Measurements from ENCODE around the gene RASA3.

RASA3 gene

DNA sequence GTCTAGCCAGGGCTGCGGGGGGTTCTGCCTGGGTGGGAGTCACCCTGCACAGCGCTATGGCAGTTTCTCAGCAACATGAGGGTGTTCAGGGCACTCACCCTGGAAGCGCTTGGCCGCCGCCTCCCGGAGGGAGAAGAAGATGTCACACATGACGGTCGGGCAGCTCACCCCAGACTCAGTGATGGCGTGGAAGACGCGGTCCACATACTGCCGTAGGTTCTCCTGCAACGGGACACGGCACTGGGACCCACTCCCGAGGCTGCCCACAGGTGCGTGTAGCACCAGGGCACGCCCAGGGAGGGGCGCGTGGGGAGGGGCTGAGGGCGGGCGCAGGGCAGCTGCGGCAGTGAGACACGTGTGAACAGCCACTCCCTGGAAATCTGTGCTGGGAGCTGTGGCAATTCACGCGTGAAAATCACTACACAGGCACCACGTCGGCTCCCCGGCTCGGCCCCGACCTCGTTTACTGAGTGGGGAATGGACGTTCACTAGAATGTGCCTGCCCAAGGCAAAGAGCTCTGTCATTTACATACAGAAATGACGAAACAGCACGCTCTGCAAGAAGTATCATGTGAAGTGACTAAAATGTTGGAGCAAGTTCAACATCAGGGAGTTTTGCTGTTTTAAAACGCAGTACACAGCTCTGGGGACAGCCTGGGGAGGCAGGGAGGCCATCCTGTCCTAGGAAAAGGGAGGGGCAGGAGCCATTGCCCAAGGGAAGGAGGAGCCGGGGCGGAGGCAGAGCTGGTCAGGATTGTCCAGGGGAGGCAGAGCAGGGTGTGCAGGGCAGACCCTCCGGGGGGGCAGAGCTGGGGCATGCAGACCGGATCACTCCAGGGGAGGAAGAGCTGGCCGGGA, 117.1 kb downstream of the RASA3 start:
- DNase-seq (ENCODE audit: extremely low read depth, low read depth) = no peak

DNA sequence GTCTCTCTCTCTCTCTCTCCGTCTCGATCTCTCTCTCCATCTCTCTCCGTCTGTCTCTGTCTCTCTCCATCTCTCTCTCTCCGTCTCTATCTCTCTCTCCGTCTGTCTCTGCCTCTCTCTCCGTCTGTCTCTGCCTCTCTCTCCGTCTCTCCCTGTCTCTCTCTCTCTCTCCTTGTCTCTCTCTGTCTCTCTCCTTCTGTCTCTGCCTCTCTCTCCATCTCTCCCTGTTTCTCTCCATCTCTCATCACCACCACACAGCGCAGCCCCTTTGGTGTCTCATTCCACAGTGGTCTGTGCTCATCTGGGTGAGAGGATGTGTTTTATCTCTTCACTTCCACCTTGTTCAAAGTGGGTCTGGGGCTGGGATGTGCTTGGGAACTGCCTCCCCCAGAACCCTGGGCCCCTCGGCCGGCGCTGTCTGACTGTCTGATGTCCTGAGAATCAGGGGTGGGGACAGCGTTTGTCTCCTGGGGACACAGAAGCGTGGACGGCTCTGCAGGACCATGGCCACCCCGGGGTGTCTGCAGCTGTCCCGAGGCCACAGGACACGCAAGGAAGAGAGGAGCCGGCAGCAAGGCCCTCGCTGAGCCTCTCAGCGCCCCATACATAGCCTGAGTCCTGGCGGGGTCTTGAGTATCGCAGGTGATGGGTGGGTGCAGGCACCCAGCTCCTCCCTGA, 118.3 kb downstream of the RASA3 start:
- DNase-seq (ENCODE audit: extremely low read depth, low read depth) = no peak
- H3K4me3 ChIP-seq (replicated peaks; ENCODE audit: low read depth, low read length) = no peak overlapping the region
- TF ChIP-seq, protein P1, sequence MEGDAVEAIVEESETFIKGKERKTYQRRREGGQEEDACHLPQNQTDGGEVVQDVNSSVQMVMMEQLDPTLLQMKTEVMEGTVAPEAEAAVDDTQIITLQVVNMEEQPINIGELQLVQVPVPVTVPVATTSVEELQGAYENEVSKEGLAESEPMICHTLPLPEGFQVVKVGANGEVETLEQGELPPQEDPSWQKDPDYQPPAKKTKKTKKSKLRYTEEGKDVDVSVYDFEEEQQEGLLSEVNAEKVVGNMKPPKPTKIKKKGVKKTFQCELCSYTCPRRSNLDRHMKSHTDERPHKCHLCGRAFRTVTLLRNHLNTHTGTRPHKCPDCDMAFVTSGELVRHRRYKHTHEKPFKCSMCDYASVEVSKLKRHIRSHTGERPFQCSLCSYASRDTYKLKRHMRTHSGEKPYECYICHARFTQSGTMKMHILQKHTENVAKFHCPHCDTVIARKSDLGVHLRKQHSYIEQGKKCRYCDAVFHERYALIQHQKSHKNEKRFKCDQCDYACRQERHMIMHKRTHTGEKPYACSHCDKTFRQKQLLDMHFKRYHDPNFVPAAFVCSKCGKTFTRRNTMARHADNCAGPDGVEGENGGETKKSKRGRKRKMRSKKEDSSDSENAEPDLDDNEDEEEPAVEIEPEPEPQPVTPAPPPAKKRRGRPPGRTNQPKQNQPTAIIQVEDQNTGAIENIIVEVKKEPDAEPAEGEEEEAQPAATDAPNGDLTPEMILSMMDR (IDR thresholded peaks at IDR 0.05; ENCODE audit: low read depth, low read length, missing control alignments) = no peak

More for the DNA sequence above, 117.1 kb downstream of the RASA3 start:
- no peak overlapping the region for H3K4me3 ChIP-seq (replicated peaks; ENCODE audit: low read depth, low read length)
- TF ChIP-seq, protein P1 (IDR thresholded peaks at IDR 0.05; ENCODE audit: low read depth, low read length, missing control alignments) = no peak

DNA sequence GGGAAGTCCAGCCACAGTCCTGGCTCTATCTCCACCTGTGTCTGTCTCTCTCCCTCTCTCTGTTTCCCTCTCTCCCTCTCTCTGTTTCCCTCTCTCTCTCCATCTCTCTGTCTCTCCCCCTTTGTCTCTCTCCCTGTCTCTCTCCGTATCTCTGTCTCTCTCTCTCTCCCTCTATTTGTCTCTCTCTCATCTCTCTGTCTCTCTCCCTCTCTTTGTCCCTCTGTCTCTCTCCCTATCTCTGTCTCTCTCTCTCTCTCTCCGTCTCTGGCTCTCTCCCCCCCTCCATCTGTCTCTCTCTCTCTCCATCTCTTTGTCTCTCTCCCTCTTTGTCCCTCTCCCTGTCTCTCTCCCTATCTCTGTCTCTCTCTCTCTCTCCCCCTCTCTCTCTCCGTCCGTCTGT, 119.1 kb downstream of the RASA3 start:
- H3K4me3 ChIP-seq (replicated peaks; ENCODE audit: low read depth, low read length) = no peak overlapping the region
- TF ChIP-seq, protein P1 (IDR thresholded peaks at IDR 0.05; ENCODE audit: low read depth, low read length, missing control alignments) = no peak
- no peak for DNase-seq (ENCODE audit: extremely low read depth, low read depth)

DNA sequence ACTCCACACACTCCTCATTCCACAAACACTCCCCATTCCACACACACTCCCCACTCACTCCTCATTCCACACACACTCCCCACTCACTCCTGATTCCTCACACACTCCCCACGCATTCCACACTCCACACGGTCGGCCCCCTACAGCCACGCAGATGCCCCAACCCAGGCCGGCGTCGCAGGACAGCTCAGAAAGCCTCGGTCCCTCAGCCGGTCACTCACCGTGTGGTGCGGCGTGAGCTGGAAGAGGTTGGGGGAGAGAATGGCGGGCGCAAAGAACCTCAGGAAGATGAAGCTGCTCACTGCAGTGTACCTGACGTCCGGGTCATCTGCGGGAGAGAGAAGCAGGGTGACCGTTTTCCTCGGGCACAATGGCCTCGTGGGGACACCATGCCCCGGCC, 119.5 kb downstream of the RASA3 start:
- H3K4me3 ChIP-seq (replicated peaks; ENCODE audit: low read depth, low read length) = no peak overlapping the region
- no peak for DNase-seq (ENCODE audit: extremely low read depth, low read depth)
- TF ChIP-seq, protein P1 (IDR thresholded peaks at IDR 0.05; ENCODE audit: low read depth, low read length, missing control alignments) = no peak

DNA sequence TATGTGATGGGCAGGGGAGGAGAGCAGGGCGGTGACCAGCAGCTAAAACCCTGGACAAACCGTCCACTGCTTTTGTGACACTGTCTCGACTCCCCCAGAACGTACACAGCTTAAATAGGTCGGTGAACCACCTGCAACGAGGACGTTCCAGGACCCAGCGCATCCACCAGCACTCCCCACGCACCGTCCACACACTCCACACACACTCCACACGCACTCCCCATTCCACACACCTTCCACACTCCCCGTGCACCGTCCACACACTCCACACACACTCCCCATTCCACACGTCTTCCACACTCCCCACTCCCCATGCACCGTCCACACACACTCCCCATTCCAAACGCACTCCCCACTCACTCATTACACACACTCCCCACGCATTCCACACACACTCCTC, 120.3 kb downstream of the RASA3 start:
- TF ChIP-seq, protein P1 (IDR thresholded peaks at IDR 0.05; ENCODE audit: low read depth, low read length, missing control alignments) = no peak
- H3K4me3 ChIP-seq (replicated peaks; ENCODE audit: low read depth, low read length) = no peak overlapping the region

DNA sequence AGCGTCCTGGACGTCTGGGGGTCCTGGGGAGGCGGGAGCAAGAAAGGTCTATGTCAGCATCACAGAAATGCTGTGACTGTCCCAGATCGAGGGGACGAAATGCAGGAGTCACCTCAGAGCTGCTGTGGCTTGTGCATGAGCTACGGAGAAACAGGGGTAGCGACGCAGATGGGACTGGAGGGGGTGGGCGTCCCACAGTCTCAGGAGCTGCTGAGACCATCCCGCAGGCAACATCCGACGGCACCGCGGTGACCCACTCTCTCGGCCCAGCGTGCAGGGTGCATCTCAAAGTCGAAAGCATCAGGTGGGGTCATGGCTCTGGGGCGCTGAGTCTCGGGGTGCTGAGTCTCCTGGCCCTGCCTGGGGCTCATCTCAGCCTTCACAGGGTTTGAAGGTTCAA, 121.2 kb downstream of the RASA3 start:
- TF ChIP-seq, protein P1 (IDR thresholded peaks at IDR 0.05; ENCODE audit: low read depth, low read length, missing control alignments) = no peak
- no peak overlapping the region for H3K4me3 ChIP-seq (replicated peaks; ENCODE audit: low read depth, low read length)
- DNase-seq (ENCODE audit: extremely low read depth, low read depth) = no peak

More for the DNA sequence above, 120.3 kb downstream of the RASA3 start:
- no peak for DNase-seq (ENCODE audit: extremely low read depth, low read depth)
